NCI-H2171 treated with DMSO at 0.1 percent for 48 hours (cell line): ENCODE data around the gene BNIP2.
"Not testable (repeated sequence)": the region's sequence is repeated elsewhere in the genome, so short reads cannot be mapped to it uniquely, and the experiment has no call there.

ENCODE experiments used
- DNase-seq: peaks from one replicate; lab custom pipeline; 2025; lab: John Stamatoyannopoulos, UW

BNIP2 gene

GRCh38 chr15:59687836-59688235, 1.3 kb downstream of the BNIP2 start:
- DNase-seq = no peak

GRCh38 chr15:59686389-59686788, 2.7 kb downstream of the BNIP2 start:
- DNase-seq = no peak

- DNase-seq = no peak
These were observed 3.3 kb downstream of the BNIP2 start for GRCh38 chr15:59685737-59686297.

- no peak for DNase-seq
These were observed 8.2 kb downstream of the BNIP2 start for GRCh38 chr15:59680870-59681269.

GRCh38 chr15:59680346-59680745, 8.8 kb downstream of the BNIP2 start:
- DNase-seq = no peak

- no peak for DNase-seq
These were observed 10.5 kb downstream of the BNIP2 start for GRCh38 chr15:59678620-59679019.

- DNase-seq = no peak
These were observed 10.9 kb downstream of the BNIP2 start for GRCh38 chr15:59678172-59678571.

- DNase-seq = no peak
These were observed 12.6 kb downstream of the BNIP2 start for GRCh38 chr15:59676565-59676964.

GRCh38 chr15:59674361-59674877, 14.7 kb downstream of the BNIP2 start:
- DNase-seq = no peak

GRCh38 chr15:59668556-59668955, 20.6 kb downstream of the BNIP2 start:
- DNase-seq = no peak

GRCh38 chr15:59662260-59662659, 26.9 kb downstream of the BNIP2 start:
- DNase-seq = no peak

GRCh38 chr15:59659366-59659765, 29.8 kb downstream of the BNIP2 start:
- no peak for DNase-seq

GRCh38 chr15:59657635-59658125, 31.4 kb downstream of the BNIP2 start:
- no peak for DNase-seq

- DNase-seq = peak; percentile 92
These were observed 32.1 kb downstream of the BNIP2 start, which contains the start of gene GTF2A2 for GRCh38 chr15:59656897-59657634. GTF2A2 (minus strand) TSS chr15:59657515; CDS start chr15:59652277, 5,238 bp downstream.

GRCh38 chr15:59654046-59654445, 35.1 kb downstream of the BNIP2 start:
- DNase-seq = no peak

- no peak for DNase-seq
These were observed 39.5 kb downstream of the BNIP2 start for GRCh38 chr15:59649603-59650002.

GRCh38 chr15:59647085-59647484, 42.0 kb downstream of the BNIP2 start:
- DNase-seq = no peak

GRCh38 chr15:59646277-59646676, 42.8 kb downstream of the BNIP2 start:
- no peak for DNase-seq

GRCh38 chr15:59645812-59646211, 43.3 kb downstream of the BNIP2 start:
- DNase-seq = not testable (repeated sequence)

- DNase-seq = no peak
These were observed 44.4 kb downstream of the BNIP2 start for GRCh38 chr15:59644756-59645155.

GRCh38 chr15:59642351-59642750, 46.8 kb downstream of the BNIP2 start:
- DNase-seq = no peak

- not testable (repeated sequence) for DNase-seq
These were observed 51.6 kb downstream of the BNIP2 start for GRCh38 chr15:59637507-59637906.

GRCh38 chr15:59636184-59636583, 52.9 kb downstream of the BNIP2 start:
- no peak for DNase-seq
